Trophoblast cell (in vitro differentiated cells and primary cell): ENCODE data around the gene CARD10.
A peak's percentile ranks its signal among the peaks of the same experiment; 100 is the strongest.

Source experiments
- DNase-seq, 2 donors: peaks; one replicate each; pipeline ENCODE4 v3.0.0-alpha.2; 2016
- H2AFZ ChIP-seq: 2 replicates; pipeline ENCODE4 v1.6.1; 2013; ENCODE audit warnings: low read length, moderate library complexity, mild to moderate bottlenecking; ENCODE audit not compliant: insufficient read depth, poor library complexity
- H2AK5ac ChIP-seq: 2 replicates; pipeline ENCODE4 v1.6.1; 2013; ENCODE audit warnings: mild to moderate bottlenecking, low read length
- H2BK120ac ChIP-seq: 2 replicates; pipeline ENCODE4 v1.6.1; 2013; ENCODE audit warnings: low read length, mild to moderate bottlenecking, moderate library complexity; ENCODE audit not compliant: insufficient read depth, poor library complexity
- H2BK12ac ChIP-seq: 2 replicates; pipeline ENCODE4 v1.6.1; 2013; ENCODE audit warnings: mild to moderate bottlenecking, low read length, moderate library complexity
- H2BK5ac ChIP-seq: 2 replicates; pipeline ENCODE4 v1.6.1; 2013; ENCODE audit warnings: low read length, low read depth, moderate library complexity, mild to moderate bottlenecking; ENCODE audit not compliant: poor library complexity
- H3K14ac ChIP-seq: 2 replicates; pipeline ENCODE4 v1.6.1; 2013; ENCODE audit warnings: mild to moderate bottlenecking, low read length
- H3K18ac ChIP-seq: 2 replicates; pipeline ENCODE4 v1.6.1; 2013; ENCODE audit warnings: mild to moderate bottlenecking, low read length
- H3K23ac ChIP-seq: 2 replicates; pipeline ENCODE4 v1.6.1; 2013; ENCODE audit warnings: low read length
- H3K27ac ChIP-seq: 2 replicates; pipeline ENCODE4 v1.5.1; 2013; ENCODE audit warnings: low read depth, mild to moderate bottlenecking, inconsistent platforms, low read length, moderate library complexity
- H3K27me3 ChIP-seq: 2 replicates; pipeline ENCODE4 v1.6.1; 2013; ENCODE audit warnings: inconsistent platforms, mild to moderate bottlenecking, low read length, moderate library complexity; ENCODE audit not compliant: insufficient read depth
- H3K36me3 ChIP-seq, 2 experiments: 1 replicate in 1 of 2; 2 replicates in 1 of 2; pipeline ENCODE4 v1.6.1; 2013; ENCODE audit warnings: low read length in 2 of 2, mild to moderate bottlenecking in 2 of 2, moderate library complexity in 1 of 2; ENCODE audit not compliant: insufficient read depth in 2 of 2, control insufficient read depth in 1 of 2
- H3K4ac ChIP-seq: 2 replicates; pipeline ENCODE4 v1.6.1; 2013; ENCODE audit warnings: low read depth, mild to moderate bottlenecking, low read length, moderate library complexity
- H3K4me1 ChIP-seq, 2 experiments: 1 replicate in 1 of 2; 2 replicates in 1 of 2; pipeline ENCODE4 v1.6.1; 2013; ENCODE audit warnings: low read length in 2 of 2, mild to moderate bottlenecking in 2 of 2, moderate library complexity in 1 of 2; ENCODE audit not compliant: insufficient read depth in 2 of 2, control insufficient read depth in 1 of 2
- H3K4me2 ChIP-seq: 2 replicates; pipeline ENCODE4 v1.6.1; 2013; ENCODE audit warnings: inconsistent platforms, mild to moderate bottlenecking, low read length, moderate library complexity
- H3K4me3 ChIP-seq: 2 replicates; pipeline ENCODE4 v1.5.1; 2013; ENCODE audit warnings: mild to moderate bottlenecking, low read depth, low read length, inconsistent platforms
- H3K79me1 ChIP-seq: one replicate; pipeline ENCODE4 v1.6.1; 2013; ENCODE audit warnings: low read length
- H3K79me2 ChIP-seq: 2 replicates; pipeline ENCODE4 v1.6.1; 2013; ENCODE audit warnings: low read length, mild to moderate bottlenecking; ENCODE audit not compliant: control insufficient read depth, insufficient read depth, poor library complexity
- H3K9ac ChIP-seq: 2 replicates; pipeline ENCODE4 v1.6.1; 2013; ENCODE audit warnings: mild to moderate bottlenecking, low read length
- H3K9me3 ChIP-seq: 2 replicates; pipeline ENCODE4 v1.6.1; 2013; ENCODE audit warnings: low read depth, mild to moderate bottlenecking, control low read depth, inconsistent platforms, low read length; ENCODE audit not compliant: insufficient read depth
- H4K12ac ChIP-seq: 2 replicates; pipeline ENCODE4 v1.6.1; 2013; ENCODE audit warnings: low read depth, mild to moderate bottlenecking, low read length, moderate library complexity
- H4K8ac ChIP-seq: 2 replicates; pipeline ENCODE4 v1.6.1; 2013; ENCODE audit warnings: low read depth, mild to moderate bottlenecking, low read length, moderate library complexity
- H4K91ac ChIP-seq: one replicate; pipeline ENCODE4 v1.6.1; 2013; ENCODE audit warnings: low read depth, mild to moderate bottlenecking, low read length, moderate library complexity
- WGBS: extraction: QIAGEN DNeasy Blood & Tissue Kit; methylation state at CpG from one replicate; pipeline ENCODE4 v1.1.7; 2013; ENCODE audit warnings: missing lambda C conversion rate; ENCODE audit not compliant: insufficient read length, insufficient coverage; ENCODE audit errors: extremely low coverage; 5-methylcytosine and 5-hydroxymethylcytosine counted together

Gene CARD10

GRCh38 chr22:37462983-37463382 is 56.2 kb downstream of the CARD10 start:
- no peak overlapping the region for H3K14ac ChIP-seq
- H3K9me3 ChIP-seq: peaks cover 5% of the 10 kb centered on the region
- WGBS: no CpG with 5 or more reads among the region's 5 CpGs
- no peak overlapping the region for H4K8ac ChIP-seq
- no peak overlapping the region for H3K4ac ChIP-seq
- no peaks in the 10 kb centered on the region for H3K27me3 ChIP-seq
- no peak overlapping the region for H2BK120ac ChIP-seq
- H2AFZ ChIP-seq: no peak overlapping the region
- no peak overlapping the region for H3K4me3 ChIP-seq
- no peaks in the 10 kb centered on the region for H3K4me1 ChIP-seq
- no peak overlapping the region for H3K18ac ChIP-seq
- no peaks in the 10 kb centered on the region for H3K79me1 ChIP-seq
- no peak overlapping the region for H3K4me2 ChIP-seq
- no peak overlapping the region for H2AK5ac ChIP-seq
- no peak overlapping the region for H3K9ac ChIP-seq
- no peak overlapping the region for H2BK12ac ChIP-seq
- DNase-seq: peak in 1 of 2 donors; percentile 50
- H3K36me3 ChIP-seq: no peaks in the 10 kb centered on the region
- H3K23ac ChIP-seq: no peak overlapping the region
- H2BK5ac ChIP-seq: no peak overlapping the region
- H3K79me2 ChIP-seq: no peaks in the 10 kb centered on the region
- H4K12ac ChIP-seq: no peak overlapping the region
- H3K27ac ChIP-seq: no peak overlapping the region
- H4K91ac ChIP-seq: no peak overlapping the region

DNA sequence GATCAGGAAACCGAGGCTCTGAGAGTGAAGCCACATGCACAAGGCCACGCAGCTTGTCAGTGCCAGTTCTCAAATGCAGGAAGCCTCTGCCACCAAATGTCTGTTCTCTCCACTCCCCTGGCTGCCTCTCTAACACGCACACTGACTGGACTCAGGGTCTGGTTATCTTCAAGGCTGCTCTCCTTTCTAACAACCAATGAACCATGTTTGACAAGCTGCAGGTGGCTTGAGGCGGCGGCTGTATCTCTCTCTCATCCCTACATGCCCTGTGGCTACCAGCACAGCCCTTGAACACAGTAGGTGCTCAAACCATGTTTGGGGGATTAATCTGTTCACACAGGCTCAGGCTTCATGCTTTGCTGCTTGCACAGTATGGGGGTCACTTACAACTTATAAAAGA is 56.8 kb downstream of the CARD10 start:
- Histone ChIP-seq H4K91ac (no peak overlapping the region), H2BK12ac (no peak overlapping the region), H3K18ac (no peak overlapping the region), H3K14ac (no peak overlapping the region), H2AFZ (no peak overlapping the region), H2BK5ac (no peak overlapping the region), H3K23ac (no peak overlapping the region), H3K9me3 (peaks cover 5% of the 10 kb centered on the region), H3K9ac (no peak overlapping the region), H4K8ac (no peak overlapping the region), H3K79me1 (no peaks in the 10 kb centered on the region), H3K36me3 (no peaks in the 10 kb centered on the region), H4K12ac (no peak overlapping the region), H3K27ac (no peak overlapping the region), H3K79me2 (no peaks in the 10 kb centered on the region), H3K27me3 (no peaks in the 10 kb centered on the region), H3K4me1 (no peaks in the 10 kb centered on the region), H2AK5ac (no peak overlapping the region), H2BK120ac (no peak overlapping the region), H3K4me2 (no peak overlapping the region), H3K4ac (no peak overlapping the region), H3K4me3 (no peak overlapping the region)
- no CpG with 5 or more reads among the region's 5 CpGs for WGBS
- DNase-seq: no peak

GRCh38 chr22:37461961-37462360 is 57.3 kb downstream of the CARD10 start:
- H3K4ac ChIP-seq: no peak overlapping the region
- no peak overlapping the region for H3K27ac ChIP-seq
- no peak overlapping the region for H3K9ac ChIP-seq
- no peak overlapping the region for H3K4me3 ChIP-seq
- DNase-seq: no peak
- H4K8ac ChIP-seq: no peak overlapping the region
- WGBS: no CpG with 5 or more reads among the region's 6 CpGs
- H2BK5ac ChIP-seq: no peak overlapping the region
- H3K79me1 ChIP-seq: no peaks in the 10 kb centered on the region
- no peak overlapping the region for H3K23ac ChIP-seq
- H2AK5ac ChIP-seq: no peak overlapping the region
- no peak overlapping the region for H3K18ac ChIP-seq
- no peaks in the 10 kb centered on the region for H3K79me2 ChIP-seq
- no peaks in the 10 kb centered on the region for H3K4me1 ChIP-seq
- H2AFZ ChIP-seq: no peak overlapping the region
- no peaks in the 10 kb centered on the region for H3K27me3 ChIP-seq
- no peaks in the 10 kb centered on the region for H3K36me3 ChIP-seq
- no peak overlapping the region for H4K12ac ChIP-seq
- peaks cover 5% of the 10 kb centered on the region for H3K9me3 ChIP-seq
- no peak overlapping the region for H2BK120ac ChIP-seq
- no peak overlapping the region for H2BK12ac ChIP-seq
- no peak overlapping the region for H4K91ac ChIP-seq
- H3K14ac ChIP-seq: no peak overlapping the region
- H3K4me2 ChIP-seq: no peak overlapping the region

- no peak overlapping the region for H3K18ac ChIP-seq
- H2AK5ac ChIP-seq: no peak overlapping the region
- H4K91ac ChIP-seq: no peak overlapping the region
- no peak overlapping the region for H3K4me3 ChIP-seq
- no peaks in the 10 kb centered on the region for H3K79me2 ChIP-seq
- no peak overlapping the region for H3K9ac ChIP-seq
- H2BK120ac ChIP-seq: no peak overlapping the region
- no peak overlapping the region for H4K8ac ChIP-seq
- no peak overlapping the region for H3K27ac ChIP-seq
- H3K9me3 ChIP-seq: no peaks in the 10 kb centered on the region
- no peaks in the 10 kb centered on the region for H3K79me1 ChIP-seq
- no peak overlapping the region for H2BK5ac ChIP-seq
- H3K14ac ChIP-seq: no peak overlapping the region
- no peak overlapping the region for H2AFZ ChIP-seq
- H3K23ac ChIP-seq: no peak overlapping the region
- H3K4ac ChIP-seq: no peak overlapping the region
- H2BK12ac ChIP-seq: no peak overlapping the region
- no peaks in the 10 kb centered on the region for H3K27me3 ChIP-seq
- no peak overlapping the region for H4K12ac ChIP-seq
- H3K4me1 ChIP-seq: no peaks in the 10 kb centered on the region
- no peaks in the 10 kb centered on the region for H3K36me3 ChIP-seq
- WGBS: no CpG with 5 or more reads among the region's 3 CpGs
- H3K4me2 ChIP-seq: no peak overlapping the region
- no peak for DNase-seq
Measured at GRCh38 chr22:37460684-37461083, 58.5 kb downstream of the CARD10 start.
